ENCODE data around the gene NR5A2.
A peak's percentile ranks its signal among the peaks of the same experiment; 100 is the strongest.

Gene NR5A2

DNA sequence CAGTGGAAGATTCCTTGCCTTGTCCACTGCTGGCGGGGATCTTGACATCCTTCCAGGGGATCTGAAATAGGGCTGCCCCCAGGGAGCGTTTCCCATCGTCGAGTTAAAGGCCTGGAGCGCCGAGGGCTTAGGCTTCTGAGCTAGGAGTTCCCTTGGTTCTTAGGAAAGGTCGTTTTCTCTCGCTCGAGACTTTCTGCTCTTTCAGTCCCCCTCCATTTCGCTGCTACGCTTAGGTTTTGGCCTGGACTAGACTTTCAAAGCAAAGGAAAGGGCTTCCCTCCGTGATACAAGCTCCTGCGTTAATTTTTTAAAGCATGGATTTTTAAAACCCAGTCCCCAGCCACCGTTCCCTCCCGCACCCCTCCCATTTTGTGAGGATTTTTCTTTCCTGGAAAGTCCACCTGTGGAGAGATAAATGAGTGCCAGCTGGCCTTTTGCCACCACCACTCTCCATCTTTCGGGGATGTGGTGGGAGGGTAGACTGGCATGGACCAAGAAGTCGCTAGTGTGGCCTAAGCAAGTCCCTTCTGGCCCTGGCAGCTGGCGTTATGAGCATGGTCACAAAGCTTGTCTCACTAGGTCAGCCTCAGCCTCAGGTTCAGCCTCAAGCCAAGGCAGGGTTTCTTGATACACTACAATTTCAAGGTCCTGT, 9.2 kb downstream of the NR5A2 start:
- DNase-seq: no peak

DNA sequence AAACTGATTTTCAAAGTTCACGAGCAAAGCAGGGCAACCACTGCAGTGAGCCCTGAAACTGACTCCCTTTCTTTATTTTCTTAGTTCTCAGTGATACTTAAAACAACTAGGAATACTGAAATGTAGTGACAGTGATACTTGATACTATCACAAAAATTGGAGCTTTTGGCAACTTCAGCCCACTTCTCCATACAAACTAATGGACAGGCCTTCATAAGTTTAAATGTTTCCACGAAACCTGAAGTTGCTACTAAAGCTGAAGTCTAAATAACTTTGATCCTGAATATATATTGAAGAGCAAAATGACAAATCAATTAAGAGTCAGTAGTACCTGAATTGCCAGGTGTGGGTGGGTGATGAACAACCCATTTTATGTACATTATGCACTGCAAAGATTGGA, 10.0 kb downstream of the NR5A2 start:
- DNase-seq: no peak

DNA sequence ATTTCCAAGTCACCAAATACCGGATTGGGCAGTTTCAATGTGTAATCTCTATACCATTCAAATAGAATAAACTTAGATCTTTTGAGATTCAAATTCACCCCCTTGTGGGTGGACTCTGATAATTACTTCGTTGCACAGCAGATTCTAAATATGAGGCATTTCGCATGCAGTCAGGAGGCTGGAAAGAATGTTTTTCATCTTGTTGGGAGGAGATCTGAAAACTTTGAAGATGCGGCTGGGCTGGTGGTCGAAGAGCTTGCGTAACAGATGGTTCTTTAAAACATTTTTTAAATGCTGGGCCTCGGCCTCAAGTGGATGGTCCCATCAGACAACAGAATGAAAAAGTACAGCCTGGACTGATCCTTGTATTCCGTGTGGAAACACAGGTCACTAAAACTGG, 10.4 kb downstream of the NR5A2 start:
- DNase-seq: no peak

DNA sequence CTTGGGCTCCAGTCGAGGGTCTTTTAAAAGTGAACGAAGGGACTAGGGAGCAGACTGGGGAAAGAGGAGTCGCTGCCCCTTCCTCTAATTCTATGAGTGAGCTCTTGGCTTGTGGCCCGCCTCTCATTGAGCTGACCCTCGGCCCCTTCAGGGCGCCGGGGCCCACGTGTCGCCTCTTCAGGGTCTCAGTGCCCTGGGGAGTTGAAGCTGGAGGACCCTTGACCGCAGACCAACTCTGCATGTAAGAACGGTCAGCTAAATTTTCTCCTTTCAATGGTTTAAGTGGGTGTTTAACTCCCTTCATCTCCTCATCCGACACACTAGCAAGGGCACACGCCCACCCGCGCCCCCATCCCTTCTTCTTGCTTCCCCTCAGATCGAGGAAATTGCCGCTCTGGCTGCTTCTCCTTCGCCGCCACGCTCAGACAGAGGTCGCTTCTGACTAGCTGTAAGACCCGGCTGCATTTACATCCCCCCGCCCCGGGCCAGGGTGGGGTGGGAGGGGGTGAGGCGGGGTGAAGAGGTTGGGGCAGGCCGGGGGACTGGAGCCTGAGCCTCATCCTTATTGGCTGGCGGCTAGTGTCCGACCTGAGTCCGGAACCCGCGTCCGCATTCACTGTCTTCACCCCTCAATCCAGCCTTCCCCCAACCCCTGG, 10.9 kb downstream of the NR5A2 start:
- DNase-seq: no peak

DNA sequence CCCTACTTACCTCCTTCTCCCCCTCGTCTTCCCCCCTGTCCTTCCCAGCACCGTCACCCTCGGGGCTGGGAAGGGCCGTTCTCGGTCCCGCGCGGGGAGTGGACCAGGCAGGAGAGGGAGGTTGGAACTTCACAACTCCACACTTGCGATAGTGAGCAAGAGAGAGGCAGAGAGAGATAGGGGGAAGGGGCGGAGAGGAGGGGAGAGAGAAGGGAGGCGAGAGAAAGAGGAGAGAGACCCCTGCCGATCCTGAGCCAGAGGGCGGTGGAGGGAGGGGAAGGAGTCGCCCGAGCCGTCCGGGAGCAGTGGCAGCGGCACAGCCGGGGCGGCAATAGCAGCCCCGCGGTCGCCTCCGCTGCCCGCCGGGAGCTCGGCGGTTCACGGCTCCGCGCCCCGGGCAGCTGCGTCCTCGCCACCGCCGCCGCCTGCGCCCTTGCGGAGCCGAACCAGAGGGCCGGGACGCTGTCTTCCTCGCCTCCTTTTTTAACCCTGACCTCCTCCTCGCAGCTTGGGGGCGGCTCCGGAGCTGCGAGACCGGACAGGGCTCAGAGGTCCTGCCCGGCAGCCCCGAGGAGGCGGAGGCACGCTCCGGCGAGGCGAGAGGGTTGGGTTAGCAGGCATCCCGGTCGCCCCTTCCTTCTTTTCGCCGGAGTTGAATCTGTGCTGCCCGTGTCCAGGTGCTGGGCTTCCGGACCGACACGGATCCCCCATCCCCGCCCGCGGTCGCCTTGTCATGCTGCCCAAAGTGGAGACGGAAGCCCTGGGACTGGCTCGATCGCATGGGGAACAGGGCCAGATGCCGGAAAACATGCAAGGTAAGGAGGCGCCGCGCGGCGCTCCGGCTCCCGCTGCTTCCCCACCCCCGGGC, 11.7 kb downstream of the NR5A2 start:
- peak; percentile 28 for DNase-seq

DNA sequence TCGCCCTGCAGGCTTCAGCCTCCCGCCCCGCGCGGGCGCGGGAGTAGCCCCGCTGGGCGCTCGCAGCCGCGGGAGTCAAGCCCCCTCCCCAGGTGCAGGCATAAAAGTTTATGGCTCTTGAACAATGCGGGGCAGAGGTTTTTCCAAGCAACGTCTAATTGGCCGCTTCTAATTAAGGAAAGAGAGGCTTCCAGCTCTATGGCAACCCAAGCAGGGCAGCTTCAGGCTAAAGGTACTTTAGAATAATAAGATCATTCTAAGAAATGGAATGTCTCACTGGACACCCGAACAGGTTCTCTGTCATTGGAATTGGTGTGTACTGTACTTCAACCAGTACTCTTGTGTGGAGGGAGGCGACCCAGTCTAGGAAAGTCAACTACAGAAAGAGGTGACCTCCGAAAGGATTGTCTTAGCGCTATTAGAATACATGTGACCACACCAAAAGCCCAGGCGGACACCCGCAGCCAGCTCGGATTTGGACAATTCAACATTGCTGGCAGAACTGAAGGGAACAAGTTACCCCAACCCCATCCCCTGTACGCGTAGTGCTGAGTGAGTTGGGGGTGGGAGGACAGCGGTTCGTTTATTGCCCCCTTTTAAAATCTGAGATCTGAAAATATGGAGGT, 12.5 kb downstream of the NR5A2 start:
- no peak for DNase-seq

DNA sequence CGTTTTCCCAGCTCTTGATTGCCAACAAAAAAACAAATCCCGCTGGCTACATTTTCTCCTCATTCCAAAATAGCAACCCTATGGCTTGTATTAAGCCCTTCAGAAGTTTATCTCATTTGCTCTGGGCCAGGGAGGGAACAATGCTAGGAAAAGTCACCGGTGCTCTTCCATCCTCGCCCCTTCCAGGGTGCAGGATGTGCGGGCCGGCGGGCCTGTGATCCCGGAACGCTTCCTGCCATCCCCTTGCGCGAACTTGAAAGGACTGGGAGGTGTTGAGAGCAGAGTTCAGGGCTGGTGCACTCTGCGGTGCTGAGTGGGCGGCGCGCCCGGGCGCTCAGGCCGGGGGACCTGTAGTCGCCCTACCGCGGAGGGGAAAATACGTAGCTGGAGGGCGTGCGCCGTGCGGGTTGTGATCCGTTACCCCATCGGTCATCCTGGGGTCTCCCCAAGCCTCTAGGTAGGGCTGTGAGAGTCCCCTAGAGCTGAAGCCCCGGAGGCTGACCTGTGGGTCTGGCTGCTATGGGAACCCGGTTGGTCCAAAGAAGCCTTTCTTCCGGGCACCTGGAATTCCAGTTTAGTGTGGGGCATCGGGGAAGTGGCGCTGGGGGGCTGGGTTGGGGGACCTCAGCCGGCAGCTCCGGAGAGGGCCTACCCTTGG, 13.1 kb downstream of the NR5A2 start:
- no peak for DNase-seq

DNA sequence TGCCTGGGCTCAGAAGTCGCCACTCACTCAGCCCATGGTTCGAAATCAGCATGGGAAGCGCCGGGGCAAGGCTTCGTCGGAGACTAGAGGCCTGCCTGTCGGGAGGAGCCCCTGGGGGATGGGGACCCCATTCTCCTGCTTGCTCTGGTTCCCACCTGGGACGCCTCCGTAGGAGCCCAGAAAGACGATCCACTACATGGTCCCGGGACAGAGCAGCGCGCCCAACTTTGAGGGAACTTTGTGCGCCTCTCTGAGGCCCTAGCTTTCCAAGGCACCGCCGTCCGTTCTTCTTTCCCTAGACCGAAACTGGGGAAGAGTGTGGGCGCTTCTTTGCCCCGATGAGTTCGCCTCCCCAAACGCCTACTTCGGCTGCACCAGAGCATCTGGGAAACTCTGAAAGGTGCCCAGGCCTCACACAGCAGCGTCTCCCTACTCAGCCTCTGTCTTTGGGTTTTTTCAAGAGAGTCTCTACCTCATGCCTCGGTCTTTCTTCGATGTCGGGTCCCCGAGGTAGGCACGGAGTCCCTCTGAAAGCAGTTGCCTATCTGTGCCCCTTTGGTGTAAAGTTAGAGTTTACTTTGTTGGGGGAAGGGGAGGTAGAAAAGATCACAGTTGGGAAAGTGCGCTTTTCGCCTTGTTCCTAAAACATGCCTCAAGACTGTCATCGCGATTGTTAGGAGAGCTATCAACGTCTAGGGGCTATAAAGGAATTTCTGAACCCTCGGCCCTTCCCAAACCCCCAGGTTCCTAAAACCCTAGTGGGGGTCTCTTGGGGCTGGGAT, 14.0 kb downstream of the NR5A2 start:
- no peak for DNase-seq

DNA sequence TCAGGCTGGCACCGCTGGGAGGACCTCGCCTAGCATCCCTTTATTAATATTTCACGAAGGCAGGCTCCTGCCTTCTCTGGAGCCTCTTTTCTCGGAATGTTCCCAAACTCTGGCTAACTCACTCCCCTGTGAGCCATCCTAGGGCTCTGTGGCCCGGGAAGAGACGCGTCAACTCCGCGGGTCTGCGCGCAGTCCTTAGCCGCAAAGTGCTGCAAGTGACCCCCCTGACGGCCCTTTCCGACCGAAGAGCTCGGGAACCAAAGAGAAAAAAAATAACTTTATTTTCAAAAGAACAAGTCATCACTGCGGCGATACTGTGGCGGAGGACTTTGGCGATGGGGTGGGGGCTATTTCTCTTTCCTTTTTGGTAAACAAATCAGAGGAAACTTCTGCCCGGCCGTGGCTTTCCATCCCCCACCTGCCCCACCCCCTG, 14.6 kb downstream of the NR5A2 start:
- DNase-seq: no peak

DNA sequence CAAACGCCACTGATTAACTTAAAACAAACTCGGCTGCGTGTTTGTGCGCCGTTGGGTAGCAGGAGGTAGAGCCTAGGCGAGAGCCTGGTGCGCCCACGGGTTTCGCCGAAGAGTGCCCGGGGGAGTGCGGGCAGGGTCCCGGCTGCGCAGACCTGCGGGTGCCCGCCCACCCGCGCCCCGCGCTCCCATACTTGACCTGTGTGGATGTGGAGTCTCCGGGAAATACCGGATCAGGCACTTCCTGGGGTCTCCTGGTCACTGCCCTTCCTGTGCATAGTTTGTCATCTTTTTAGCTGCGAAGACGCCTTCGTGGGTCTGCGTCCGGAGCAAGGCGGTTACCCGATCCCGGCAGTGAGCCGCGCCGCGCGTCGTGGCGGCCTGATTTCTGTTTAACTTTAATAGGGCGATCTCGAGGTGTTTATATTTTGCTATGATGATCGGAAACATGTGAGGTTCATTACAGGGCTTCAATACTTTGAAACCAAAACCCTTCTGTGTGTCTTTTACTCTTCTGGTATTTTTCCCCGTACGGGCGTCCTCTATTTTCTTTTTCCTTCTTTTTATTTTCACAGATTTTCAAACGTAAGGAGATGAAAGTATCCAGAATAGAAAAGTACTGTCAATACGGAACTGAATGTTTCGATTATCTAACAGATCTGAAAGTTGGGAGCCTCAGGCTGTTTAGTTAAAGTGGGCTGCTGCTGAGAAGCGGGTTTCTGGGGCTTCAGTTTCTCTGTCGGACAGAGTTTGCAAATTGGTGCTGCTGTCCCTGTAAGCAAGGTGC, 15.2 kb downstream of the NR5A2 start:
- DNase-seq: no peak

DNA sequence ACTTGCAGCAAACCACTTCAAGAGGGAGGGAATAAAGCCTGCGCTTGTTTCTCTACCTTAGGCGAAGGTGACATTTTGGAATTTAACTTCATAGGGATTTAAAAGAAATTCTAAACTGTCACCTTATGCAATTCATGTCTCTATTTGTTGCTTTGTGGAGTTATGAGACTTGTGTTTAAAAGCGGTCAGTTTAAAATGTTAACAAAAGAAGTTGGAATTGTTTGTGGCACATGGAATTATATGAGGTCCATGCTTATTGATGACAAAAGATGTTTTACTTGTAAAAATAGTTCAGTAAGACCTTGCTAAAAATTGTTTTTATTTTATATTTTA, 15.8 kb downstream of the NR5A2 start:
- no peak for DNase-seq

DNA sequence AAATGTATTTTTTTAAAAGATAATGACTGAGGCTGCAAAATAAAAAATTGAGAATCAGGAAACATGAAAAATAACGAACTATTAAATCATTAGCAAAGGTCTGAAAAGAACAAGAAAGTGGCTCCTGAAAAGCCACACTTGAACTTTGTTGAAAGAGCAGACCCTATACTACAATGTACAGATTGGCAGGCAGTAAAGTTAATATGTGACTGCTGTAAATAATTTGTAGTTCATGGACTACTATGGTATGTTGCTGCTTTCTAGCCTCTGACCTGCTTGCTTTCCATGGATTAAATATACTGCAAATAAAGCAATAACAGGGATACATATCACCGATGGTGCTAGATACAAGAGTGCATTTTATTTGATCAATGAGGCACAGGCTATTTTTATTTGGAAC, 18.6 kb downstream of the NR5A2 start:
- no peak for DNase-seq

DNA sequence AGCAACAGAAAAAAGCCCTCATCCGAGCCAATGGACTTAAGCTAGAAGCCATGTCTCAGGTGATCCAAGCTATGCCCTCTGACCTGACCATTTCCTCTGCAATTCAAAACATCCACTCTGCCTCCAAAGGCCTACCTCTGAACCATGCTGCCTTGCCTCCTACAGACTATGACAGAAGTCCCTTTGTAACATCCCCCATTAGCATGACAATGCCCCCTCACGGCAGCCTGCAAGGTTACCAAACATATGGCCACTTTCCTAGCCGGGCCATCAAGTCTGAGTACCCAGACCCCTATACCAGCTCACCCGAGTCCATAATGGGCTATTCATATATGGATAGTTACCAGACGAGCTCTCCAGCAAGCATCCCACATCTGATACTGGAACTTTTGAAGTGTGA, 20.7 kb downstream of the NR5A2 start:
- DNase-seq: no peak

DNA sequence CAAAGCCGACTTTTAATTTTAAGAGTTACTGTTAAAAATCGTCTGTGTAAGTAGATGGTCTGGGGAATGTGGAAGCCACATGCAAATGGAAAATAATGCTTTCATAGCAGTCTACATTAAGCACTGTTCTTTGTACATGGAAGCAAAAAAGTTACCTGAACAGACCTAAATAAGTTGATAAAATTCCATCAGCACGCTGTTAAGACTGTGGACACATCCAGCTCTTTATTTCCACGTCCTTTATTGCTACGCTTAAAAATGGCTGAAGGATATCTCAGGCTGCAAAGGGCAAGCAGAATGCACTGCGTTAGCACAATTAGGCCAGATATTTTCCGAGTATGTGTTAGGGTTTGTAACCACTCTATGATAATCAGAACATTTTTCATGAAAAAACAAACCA, 22.3 kb downstream of the NR5A2 start:
- no peak for DNase-seq

DNA sequence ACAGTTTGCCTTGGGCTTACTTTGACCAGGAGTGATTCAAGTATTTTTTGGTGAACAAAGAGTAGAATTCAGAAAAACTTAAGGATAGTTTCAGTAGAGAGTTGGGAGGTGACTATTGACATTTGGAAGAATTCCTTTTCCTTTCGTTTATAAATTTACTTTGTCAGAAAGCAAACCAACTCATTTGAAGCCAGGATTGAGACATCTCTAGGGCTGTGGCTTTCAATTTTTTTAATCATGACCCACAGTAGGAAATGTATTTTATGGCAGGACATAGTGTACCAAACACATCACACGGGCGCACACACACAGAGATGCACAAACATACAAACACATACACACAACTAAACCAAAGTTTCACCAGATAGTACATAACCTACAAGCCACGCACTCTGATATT, 24.1 kb downstream of the NR5A2 start:
- no peak for DNase-seq

DNA sequence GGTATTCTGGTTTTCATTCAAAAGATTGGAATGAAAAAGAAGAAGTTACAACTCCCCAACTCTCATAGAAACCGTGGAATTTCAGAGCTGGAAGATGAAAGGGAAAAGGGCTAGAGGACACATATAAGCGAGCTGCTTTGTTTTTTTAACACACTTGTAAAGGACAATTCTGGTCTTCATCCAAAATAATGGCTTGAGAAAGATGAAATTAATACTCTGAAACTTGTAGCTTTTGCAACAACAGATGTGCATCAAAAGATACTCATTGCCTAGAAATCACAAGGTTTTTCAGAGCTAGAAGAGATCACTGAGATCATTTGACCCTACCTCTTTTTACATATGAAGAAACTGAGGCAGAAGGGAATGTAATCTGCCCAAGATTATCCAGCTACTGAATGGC, 25.6 kb downstream of the NR5A2 start:
- DNase-seq: no peak

DNA sequence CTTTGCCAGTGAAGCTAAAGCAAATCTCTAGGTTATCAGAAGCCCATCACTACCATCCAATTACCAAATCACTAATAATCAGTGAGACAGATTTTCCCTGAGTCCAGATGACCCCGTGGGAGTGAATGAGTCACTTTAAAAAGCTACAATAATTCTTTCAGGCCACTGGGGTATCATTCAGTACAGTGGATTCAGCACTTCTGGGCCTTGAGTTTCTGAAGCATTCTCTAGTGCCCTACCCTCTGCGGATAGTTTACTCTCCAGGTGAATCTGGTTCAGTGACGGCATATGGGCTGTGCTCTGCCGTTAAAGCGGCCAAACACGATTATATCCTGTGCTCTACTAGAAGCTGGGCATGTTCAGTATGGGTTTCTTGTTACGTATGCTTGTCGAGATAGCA, 26.1 kb downstream of the NR5A2 start:
- DNase-seq: no peak

DNA sequence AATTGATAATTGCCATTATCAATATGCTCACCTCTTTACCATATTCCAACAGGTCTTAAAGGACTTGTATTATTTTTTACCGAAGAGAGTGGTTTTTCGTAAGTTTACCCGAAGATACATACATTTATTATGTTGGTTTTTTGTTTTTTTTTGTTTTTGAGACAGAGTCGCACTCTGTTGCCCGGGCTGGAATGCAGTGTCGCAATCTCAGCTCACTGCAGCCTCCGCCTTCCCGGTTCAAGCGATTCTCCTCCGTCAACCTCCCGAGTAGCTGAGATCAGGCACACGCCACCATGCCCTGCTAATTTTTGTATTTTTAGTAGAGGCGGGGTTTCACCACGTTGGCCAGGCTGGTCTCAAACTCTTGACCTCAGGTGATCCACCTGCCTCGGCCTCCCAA, 30.8 kb downstream of the NR5A2 start:
- no peak for DNase-seq

DNA sequence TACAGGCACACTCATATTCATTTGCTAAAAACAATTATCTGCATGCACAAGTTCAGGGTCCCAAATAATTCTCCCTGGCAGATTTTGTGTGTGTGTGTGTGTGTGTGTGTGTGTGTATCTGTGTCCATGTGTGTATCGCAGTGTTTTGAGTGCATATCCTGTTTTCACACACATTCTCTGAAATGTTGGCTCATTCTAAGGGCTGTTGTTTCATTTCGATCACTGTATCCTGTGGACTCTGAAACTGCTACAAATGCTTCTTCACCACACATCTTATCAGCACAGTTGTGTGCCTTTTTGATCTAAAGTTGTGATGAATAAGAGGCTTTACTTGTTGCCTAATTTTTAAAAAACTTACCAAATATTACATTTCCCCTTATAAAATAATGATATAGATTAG, 34.6 kb downstream of the NR5A2 start:
- no peak for DNase-seq

DNA sequence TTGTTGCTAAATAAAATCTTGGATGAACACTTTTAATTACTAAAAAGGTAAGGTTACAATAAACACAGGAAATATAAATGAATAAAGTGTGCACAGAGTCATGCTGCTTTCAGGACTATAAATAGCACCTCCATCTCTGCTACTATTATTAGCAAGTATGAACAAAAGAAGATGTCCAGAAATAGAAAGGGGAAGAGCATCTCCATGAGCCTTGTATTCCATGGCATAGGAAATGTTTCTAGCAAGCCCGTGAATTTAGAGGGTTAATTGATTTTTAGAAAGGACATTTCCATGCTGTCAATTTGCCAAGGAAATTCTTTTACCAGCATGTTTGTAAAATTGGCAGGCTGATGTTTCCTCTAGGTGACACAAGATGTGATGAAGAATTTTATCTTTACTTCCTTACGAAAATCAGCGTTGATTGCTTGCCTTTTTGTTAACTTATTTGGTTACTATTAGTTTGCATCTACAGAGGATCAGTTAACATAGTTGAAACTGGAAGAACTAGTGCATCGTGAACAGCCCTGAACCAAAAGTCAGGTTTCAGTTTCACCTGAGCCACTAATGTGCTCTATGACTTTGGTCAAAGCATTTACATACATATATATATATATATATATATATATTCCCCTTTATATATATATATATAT, 45.3 kb downstream of the NR5A2 start:
- DNase-seq: no peak

DNA sequence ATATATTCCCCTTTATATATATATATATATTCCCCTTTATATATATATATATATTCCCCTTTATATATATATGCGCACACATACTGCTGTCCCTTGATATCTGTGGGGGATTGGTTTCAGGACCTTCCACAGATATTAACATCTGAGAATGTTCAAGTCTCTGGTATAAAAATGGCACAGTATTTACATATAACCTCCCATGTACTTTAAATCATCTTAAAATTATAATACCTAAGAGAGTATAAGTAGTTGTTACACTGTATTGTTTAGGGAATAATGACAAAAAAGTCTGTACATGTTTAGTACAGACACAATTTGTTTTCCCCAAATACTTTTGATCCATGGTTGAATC, 45.8 kb downstream of the NR5A2 start:
- DNase-seq: no peak
